ENCODE data around the gene WDR86. TPM values are rescaled to one million over a fixed set of nuclear protein-coding genes. Genes with fewer than 3 reads are reported as not detected.

Gene WDR86
- polyA plus RNA-seq, 2 of the 4 experiments (the other 2 are of a cell fraction): 0.17 to 0.19 TPM

DNA sequence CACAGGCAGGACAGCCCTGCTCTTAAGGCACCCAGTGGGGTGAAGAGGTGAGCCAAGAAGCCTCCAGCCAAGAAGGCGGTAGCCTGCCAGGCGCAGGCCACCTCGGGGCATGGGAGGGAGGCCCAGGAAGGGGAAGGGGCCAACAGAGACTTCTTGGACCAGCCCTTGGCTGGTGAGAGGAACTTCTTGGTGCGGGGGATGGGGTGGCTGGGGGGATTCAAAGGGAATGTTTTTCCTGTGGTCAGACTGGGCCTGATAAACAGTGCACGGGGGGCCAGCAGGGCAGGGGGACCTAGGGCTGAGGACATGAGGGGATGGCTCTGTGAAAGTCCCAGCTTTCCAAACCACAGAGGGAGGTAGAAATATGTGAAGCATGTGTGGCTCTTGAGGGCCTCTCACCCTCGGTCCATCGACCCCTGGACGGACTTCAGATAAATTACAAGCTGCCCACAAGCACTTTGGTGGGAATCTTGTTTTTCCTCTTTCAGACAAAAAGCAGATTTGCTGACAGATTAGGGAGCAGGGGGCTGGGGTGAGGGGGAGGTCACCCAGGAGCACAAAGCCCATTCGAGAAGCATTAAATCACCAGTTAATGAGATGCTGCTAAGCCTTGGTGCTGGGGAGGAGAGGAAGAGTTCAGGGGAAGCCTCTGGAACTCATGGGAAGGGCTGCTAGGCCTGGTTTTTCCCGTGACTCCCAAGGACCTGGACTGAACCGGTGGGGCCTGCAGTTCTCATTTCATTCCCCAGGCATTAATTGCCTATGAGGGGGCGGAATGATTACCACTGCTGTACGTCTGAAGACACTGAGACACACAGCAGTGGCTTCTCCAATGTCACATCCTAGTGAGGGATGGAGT lies 18.8 kb upstream of the WDR86 start:
- no peak for DNase-seq (ENCODE audit: low read depth in 1 of 2, low spot score in 1 of 2)
- TF ChIP-seq SREBF2 (IDR thresholded peaks at IDR 0.05): no peak
- TF ChIP-seq CBX8 (IDR thresholded peaks at IDR 0.05): no peak
- Histone ChIP-seq H3K4me3 (no peak overlapping the region), H3K4me2 (0 out of 3 replicates have a peak overlapping the region, but pooled peaks have one; percentile 20), H3K9me3 (no peaks in the 10 kb centered on the region), H3K4me1 (peaks cover 53% of the 10 kb centered on the region), H3K27ac (peak overlapping the region; percentile 28 to 85; a peak in 4 of 6 replicates)
- WGBS (ENCODE audit: missing lambda C conversion rate): 79% methylated on average over 13 of the region's 13 CpGs
- ChIA-PET POLR2A (no interaction called here), CTCF (interaction anchor here (0.7 to 1.4 kb wide), 4 partner anchors 15 to 113 kb away, joined by 3 to 7 read pairs (median 3); no protein-coding TSS in a partner anchor)
- no peak for FAIRE-seq
- no peak for ATAC-seq

DNA sequence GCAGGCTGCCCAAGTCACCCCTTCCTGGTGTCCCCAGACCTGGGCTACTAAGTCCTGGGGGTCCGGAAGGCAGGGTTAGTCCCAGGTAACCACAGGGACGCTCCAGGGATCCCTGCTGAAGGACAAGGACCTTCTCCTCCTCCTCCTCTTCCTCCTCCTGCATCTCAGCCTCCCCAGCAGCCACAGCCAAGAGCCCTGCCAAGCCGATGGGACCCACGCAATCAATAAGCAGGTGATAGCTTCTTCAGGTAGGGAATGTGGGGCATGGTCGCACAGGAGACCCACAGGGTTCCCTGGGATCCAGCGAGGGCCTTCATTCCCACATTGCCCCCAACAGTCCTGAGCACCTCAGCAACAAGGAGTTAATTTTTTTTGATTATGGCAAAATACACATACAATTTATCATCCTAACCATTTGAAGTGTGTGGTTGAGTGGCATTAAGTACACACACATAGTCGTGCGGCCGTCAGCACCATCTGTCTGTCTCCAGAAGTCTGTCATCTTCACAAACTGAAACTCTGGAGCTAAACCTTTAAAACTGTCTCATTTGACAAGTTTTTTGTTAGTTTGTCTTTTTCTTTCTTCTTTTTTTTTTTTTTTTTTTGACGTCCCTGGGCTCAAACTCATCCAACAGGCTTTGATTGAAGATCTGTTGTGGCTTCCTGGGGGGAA lies 18.0 kb upstream of the WDR86 start:
- FAIRE-seq (no peak), ATAC-seq (no peak), DNase-seq (ENCODE audit: low read depth in 1 of 2, low spot score in 1 of 2) (no peak)
- Histone ChIP-seq H3K4me1 (peaks cover 53% of the 10 kb centered on the region), H3K4me3 (no peak overlapping the region), H3K4me2 (peak overlapping the region; percentile 87; the same call in 1 of the 3 replicates), H3K9me3 (no peaks in the 10 kb centered on the region; the same call in 2 of the 3 replicates), H3K27ac (peak overlapping the region; percentile 75 to 85; a peak in 5 of 6 replicates)
- ChIA-PET CTCF (interaction anchor here (0.7 to 2.3 kb wide), 5 partner anchors 16 to 113 kb away, joined by 3 to 7 read pairs (median 3); no protein-coding TSS in a partner anchor), POLR2A (no interaction called here)
- TF ChIP-seq NPAS2 (CRISPR knock-in tag; IDR thresholded peaks at IDR 0.05; ENCODE audit: borderline replicate concordance) (no peak), RCOR1 (IDR thresholded peaks at IDR 0.05; ENCODE audit: low read depth, low read length) (no peak)
- 78% methylated on average over 10 of the region's 10 CpGs for WGBS (ENCODE audit: missing lambda C conversion rate)

DNA sequence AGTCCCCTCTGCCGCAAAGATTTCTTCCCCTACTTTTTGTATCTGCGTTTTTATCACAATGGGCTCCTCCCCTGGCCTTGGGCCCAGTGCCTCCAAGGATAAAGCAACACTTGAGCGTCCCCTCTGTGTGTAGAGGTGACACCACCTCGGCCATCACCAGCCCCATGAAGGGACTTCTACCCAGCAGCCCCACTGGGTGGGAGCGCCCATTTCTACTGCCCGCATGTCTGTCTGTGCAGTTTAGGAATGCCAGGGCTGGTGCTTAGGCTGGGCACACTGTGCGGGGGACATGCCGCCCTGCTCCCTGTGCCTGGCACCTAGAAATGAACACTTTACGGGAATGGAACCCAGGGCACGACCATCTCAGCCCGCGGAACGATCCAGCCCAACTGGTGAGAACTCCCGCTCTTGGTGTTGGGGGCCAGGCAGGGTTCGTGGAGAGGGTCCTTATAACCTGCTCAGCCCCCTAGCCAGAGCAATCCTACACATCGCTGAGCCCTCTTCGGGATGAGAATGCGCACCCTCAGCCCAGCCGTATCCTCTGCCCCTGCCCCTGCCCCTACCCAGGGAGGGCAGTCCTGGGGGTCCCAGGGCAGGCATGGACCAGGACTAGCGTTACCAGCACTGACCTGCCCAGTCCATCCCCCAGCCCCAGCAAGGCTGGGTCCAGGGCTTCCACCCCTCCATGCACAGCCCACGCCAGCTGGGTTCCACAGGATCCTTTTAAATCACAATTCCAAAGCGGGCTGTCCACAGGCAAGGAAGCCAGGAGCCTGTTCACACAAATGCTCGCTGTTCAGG lies 17.3 kb upstream of the WDR86 start:
- ChIA-PET CTCF (interaction anchor here (1.3 to 2.6 kb wide), 3 partner anchors 16 to 59 kb away, joined by 3 to 14 read pairs (median 6); no protein-coding TSS in a partner anchor), POLR2A (no interaction called here)
- H3K9me3 ChIP-seq: peaks cover 5% of the 10 kb centered on the region
- 77% methylated on average over 20 of the region's 23 CpGs for WGBS (ENCODE audit: missing lambda C conversion rate)
- TF ChIP-seq SMC3 (IDR thresholded peaks at IDR 0.05) (no peak), HOXB13 (CRISPR knock-in tag; IDR thresholded peaks at IDR 0.05; ENCODE audit: low read depth) (0 out of 2 replicates have a peak, but pooled peaks have one; percentile 22)
- no peak overlapping the region for H3K4me3 ChIP-seq
- peak overlapping the region; percentile 75 to 85 for H3K27ac ChIP-seq
- no peak for DNase-seq (ENCODE audit: low read depth in 1 of 2, low spot score in 1 of 2)
- peak; percentile 14 to 39; a peak in 4 of 6 replicates for ATAC-seq
- H3K4me2 ChIP-seq: peak overlapping the region; percentile 87
- H3K4me1 ChIP-seq: peaks cover 53% of the 10 kb centered on the region
- no peak for FAIRE-seq

DNA sequence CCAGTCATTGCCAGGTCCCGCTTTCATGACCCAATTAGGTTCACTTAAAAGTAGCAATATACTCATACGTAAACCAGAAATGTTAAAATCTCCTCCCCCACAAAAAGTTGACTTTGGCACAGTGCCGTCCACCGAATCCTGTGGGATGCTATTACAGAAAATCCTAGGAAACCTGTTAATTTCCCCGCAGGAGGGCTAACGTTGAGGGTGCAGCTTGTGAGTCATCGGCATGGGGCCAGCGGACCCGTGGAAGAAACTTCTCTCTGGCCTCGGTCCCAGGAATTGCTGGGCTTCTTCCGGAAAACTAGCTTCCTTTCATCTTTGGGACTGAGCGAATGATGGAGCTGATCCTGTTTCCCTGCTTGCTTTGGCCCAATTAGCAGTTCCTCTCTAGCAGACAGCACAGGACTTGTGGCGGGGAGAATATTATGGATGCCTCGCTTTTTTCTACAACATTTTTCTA lies 16.6 kb upstream of the WDR86 start:
- ATAC-seq: peak; percentile 78 to 80
- H3K27ac ChIP-seq: peak overlapping the region; percentile 81 to 85

More for the DNA sequence above, 16.6 kb upstream of the WDR86 start:
- Histone ChIP-seq H3K4me3 (no peak overlapping the region), H3K4me2 (peak overlapping the region; percentile 87), H3K4me1 (peaks cover 53% of the 10 kb centered on the region), H3K9me3 (peaks cover 11% of the 10 kb centered on the region)
- WGBS (ENCODE audit: missing lambda C conversion rate): 24% methylated on average over 12 of the region's 14 CpGs
- TF ChIP-seq RAD21 (conservative IDR thresholded peaks at IDR 0.05 in 1 of 2, IDR thresholded peaks at IDR 0.05 in 1 of 2) (0 out of 5 replicates have a peak, but pooled peaks of 1 of the 2 experiments have one; percentile 17), JUN (IDR thresholded peaks at IDR 0.05) (peak in 1 of 2 experiments; percentile 79; a peak in 3 of 5 replicates), SREBF2 (IDR thresholded peaks at IDR 0.05) (no peak), RARB (CRISPR knock-in tag; IDR thresholded peaks at IDR 0.05) (no peak), JUNB (IDR thresholded peaks at IDR 0.05) (peak; percentile 66), EP300 (IDR thresholded peaks at IDR 0.05) (peak; percentile 31 to 76; a peak in 2 of 5 replicates), FOSL2 (IDR thresholded peaks at IDR 0.05) (peak; percentile 77), FOSL2 (CRISPR knock-in tag; IDR thresholded peaks at IDR 0.05) (peak; percentile 84), TP53 (CRISPR knock-in tag; IDR thresholded peaks at IDR 0.05) (no peak)
- FAIRE-seq (no peak), DNase-seq (ENCODE audit: low read depth in 1 of 2, low spot score in 1 of 2) (peak; percentile 77 to 83)
- CTCF ChIA-PET: interaction anchor here (1.1 to 2.6 kb wide), 3 partner anchors 23 to 76 kb away, joined by 4 to 14 read pairs (median 6); no protein-coding TSS in a partner anchor
- POLR2A ChIA-PET: no interaction called here

Data from A549 (cell line).